Muscle of back (tissue), 11 donors: ENCODE results near the gene PFKL. TPM values are rescaled to one million over a fixed set of nuclear protein-coding genes. Genes with fewer than 3 reads are reported as not detected.
A peak's percentile ranks its signal among the peaks of the same experiment; 100 is the strongest.

Experiments used
- DNase-seq, 3 donors: peaks; one replicate each; pipeline versions ENCODE4 v3.0.0 to v3.0.0-alpha.2; 2013
- polyA plus RNA-seq, 10 donors: library from polyadenylated mRNA; unstranded; fragments of 120-200 nt; gene quantifications; one replicate each; pipeline ENCODE4 v1.2.1, GENCODE V29; 2013; ENCODE audit not compliant: insufficient read length in 10 of 10

PFKL gene
- polyA plus RNA-seq, 10 donors: 44.5 to 77.0 (median 57.1) TPM

DNA sequence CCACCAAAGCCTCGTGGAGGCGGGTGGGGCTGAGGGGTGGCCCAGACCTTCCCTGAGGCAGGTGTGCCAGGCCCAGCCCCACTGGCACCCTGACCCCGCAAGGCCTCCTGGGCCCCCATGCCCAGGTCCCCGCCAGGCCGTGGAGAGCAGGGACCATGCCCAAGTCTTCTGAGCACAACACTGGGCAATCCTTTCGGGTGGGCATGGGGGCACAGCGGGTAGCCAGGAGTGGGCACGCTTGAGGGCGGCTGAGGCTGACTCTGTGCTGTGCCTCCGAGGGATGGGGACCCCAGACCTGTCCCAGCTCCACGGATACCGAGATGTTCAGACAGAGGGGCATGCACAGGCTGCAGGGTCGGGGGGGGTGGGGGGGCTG is 26.4 kb downstream of the PFKL start:
- no peak for DNase-seq

- DNase-seq: no peak
Observed at GRCh38 chr21:44326716-44327602, 27.1 kb downstream of the PFKL start.

DNA sequence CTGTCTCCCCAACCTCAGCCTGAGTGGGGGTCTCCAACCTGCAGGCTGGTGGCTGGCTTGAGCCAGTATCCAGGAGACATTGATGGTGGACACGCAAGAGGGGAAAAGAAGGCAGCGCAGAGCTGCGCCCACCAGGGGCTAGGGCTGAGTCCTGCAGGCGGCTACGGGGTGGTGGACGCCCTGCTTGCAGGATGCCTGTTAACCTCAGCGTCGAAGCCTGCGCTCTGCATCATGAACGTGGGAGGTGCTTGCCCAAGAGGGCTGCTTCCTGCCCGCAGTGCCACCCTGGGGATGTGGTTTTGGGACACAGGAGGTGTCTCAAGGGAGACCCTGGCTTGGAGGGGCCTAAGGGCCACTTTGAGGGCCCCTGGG is 27.7 kb downstream of the PFKL start:
- DNase-seq: no peak

- no peak for DNase-seq
Observed at GRCh38 chr21:44328242-44328895, 28.5 kb downstream of the PFKL start.

DNA sequence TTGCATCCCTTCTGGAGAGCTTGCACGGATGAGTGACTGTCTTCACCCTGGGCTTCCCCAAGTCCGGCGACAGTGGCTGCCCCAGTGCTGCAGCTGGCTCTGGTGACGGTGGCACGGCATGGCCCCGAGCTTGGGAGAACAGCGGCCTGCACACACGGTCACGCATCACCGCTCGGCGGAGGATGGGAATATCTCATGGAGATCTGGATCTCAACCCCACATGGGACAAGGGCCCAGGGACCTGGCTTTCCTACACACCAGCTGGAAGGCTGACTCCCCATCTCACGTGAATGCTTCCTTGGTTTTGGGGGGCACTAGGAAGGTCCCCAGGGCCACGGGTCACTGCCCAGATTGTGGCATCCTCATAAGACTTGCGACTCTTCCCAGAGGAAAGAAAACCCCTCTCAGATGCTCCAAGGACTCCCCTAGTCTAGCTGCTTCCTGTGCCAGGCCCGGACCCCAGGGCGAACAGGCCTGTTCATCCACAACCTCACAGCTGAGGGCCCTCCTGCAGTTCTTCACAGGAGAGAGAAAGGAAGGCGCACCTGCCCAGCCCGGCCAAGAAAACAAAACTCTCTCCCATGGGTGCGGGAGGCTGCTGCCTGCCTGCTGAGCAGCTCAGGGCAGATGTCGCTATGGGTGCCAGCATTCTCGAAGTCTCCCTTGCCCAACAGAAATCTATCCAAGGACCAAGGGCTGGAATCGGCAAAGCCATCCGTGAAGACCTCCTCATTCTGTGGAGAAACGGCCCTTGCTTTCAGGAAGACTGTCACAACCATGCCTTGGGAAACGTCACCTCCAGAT is 29.4 kb downstream of the PFKL start:
- DNase-seq: no peak

GRCh38 chr21:44329971-44330681 is 30.3 kb downstream of the PFKL start:
- DNase-seq: no peak

- no peak for DNase-seq
Observed at GRCh38 chr21:44330698-44331097, 30.8 kb downstream of the PFKL start.

GRCh38 chr21:44331209-44331608 is 31.4 kb downstream of the PFKL start:
- DNase-seq: no peak

GRCh38 chr21:44331650-44332307 is 31.9 kb downstream of the PFKL start:
- no peak for DNase-seq

GRCh38 chr21:44332383-44332782 is 32.5 kb downstream of the PFKL start:
- DNase-seq: no peak

DNA sequence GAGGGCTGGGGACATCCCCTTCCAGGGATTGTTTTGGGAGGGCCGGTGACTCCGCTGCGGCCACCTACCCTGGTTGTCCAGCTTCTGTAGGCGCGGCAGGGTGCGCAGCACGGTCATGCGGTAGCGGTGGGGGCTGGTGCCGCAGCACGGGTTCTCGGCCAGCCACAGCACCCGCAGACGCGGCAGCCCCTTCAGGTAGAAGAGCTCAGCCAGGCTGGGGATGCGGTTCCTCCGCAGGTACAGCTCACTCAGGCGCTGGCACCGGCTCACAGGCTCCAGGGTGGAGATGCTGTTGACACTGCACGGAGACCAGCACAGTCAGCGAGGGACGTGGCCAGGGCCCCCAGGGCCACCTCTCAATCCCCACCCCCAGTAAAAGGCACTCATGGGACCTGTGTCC is 33.1 kb downstream of the PFKL start:
- no peak for DNase-seq

DNA sequence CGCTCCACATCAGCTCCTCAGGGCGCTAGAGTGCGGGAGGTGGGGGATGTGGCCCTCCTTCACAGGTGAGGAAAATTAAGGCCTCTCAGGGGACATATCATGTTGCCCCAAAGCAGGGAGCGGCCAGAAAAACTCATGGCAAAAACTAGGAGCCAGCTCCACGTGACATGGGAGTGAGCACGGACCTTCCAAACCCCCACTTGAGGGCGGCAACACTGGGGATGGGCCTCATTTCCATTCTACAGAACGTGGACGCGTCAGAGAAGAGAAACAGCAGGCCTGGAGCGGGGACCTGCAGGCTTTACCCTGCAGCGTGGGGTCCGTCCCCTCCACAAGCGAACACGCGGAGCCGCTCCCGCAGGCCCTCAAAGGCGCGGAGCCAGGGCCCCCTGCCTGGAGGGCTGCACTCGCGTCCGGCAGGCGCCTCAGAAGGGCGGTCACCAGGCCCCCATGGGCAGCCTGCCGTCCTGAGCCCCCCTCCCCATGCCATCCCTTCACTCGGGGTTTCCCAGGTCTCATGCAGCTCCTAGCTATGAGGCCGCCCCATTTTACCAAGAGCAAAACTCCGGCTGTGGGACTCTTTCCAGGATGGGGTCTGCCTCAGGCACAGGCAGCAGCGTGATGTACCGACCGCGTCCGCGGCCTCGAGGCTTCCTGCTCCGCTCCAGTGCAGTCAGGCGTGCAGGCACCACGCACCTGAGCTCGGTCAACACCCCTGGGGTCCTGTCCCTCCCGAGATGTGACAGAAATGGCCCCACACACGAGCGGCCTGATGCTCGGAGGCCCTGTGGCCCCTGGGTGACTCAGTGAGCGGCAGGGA is 33.9 kb downstream of the PFKL start:
- peak in 1 of 3 donors; percentile 61 for DNase-seq

DNA sequence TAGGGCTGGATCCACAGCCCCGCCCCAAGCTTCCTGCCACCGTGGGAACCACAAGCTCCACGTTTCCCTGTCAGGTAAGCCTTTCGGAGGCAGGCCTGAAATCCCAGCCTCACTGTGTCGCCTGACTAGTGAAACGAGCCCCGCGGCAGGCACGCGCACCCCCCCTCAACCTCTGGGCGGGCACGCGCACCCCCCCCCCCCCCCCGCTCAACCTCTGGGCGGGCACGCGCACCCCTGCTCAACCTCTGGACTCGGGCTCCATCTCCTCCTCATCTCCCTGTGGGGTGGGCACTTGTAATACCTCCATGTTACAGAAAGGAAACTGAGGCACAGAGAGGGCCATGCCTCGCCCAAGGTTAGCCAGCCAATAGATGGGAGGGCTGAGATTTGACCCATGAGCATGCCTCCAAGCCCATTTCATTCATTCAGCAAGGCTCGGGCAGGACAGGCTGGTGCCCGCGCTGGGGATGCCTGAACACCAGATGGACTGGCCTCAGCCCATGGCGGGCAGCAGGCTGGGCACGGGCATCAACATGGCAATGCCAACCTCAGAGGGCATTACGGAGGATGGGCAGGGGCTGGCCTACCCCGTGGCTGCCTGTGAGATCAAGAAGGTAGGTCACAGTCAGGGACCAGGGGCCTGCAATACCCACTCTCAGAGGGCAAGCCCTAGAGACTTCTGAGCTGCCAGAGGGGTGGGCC is 34.6 kb downstream of the PFKL start:
- no peak for DNase-seq

DNA sequence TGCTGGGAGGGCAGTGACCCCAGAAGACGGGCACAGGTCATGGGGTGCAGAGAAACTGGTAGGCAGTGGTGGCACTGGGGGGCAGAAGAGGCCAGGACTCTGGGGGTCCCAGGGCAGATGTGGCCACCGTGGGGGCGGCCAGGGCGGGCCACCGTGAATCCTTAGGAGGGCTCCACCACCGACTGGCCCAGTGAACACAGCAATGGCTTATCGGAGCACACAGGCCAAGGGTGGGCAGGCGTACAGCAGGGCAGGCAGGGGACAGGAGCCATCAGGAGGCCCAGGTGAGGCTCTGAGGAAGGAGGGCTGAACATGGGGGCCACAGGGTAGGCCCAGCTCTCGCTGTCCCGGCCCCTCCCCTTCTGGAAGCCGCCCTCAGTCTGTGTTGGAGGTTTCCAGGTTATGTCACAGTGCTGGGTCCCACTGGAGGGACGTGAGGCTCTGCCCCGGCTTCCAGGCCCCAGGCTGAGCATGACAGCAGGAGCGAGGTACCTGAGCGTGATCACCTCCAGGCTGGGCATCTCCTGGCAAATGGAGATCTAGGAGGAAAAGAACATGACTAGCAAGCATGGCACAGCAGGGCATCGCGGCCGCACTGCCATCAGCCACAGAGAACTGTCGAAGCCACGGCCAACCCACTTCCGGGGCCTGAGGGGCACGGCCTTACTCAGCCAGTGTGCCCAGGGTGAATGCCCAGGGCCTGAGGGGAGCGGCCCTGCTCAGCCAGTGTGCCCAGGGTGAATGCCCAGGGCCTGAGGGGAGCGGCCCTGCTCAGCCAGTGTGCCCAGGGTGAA is 35.6 kb downstream of the PFKL start:
- no peak for DNase-seq

DNA sequence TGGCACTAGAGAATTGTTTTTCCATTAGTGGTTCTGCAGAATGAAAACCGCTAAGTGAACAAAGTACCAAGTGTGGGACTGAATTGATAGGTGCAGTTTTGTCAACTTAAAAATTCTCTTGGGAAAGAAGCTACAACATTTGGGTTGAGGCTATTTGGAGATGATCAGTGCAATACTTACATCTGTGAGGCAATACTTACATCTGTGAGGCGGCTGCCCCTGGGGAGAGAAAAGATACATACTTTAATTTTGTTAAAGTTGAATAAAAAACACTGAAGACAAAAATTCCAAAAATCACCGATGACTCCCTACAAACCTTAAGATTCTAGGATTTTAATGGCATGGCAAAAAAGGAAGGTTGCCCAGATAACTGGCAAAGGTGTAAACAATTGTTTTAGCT is 37.6 kb downstream of the PFKL start:
- peak in 1 of 3 donors; percentile 64 for DNase-seq

- DNase-seq: peak; percentile 47 to 87 (median 57)
Observed at GRCh38 chr21:44337941-44338895, 38.4 kb downstream of the PFKL start.
